GM23338 (cell line): Measurements from ENCODE around the gene VPREB3. TPM values are rescaled to one million over a fixed set of nuclear protein-coding genes. Genes with fewer than 3 reads are reported as not detected.

Experiments used
- ATAC-seq: fragments of 200-7000 bp; cut with Tn5 transposase; 3 replicates; pipeline ENCODE4 v1.9.1; 2020
- DNase-seq: peaks from one replicate; pipeline ENCODE4 v3.0.0-alpha.2; 2015; ENCODE audit warnings: low spot score
- H2AFZ ChIP-seq: fragments of 200-600 bp; sonication (generic); 2 replicates; pipeline ENCODE4 v1.8.0; 2016; ENCODE audit warnings: antibody characterized with exemption, mild to moderate bottlenecking, moderate library complexity
- H3F3A ChIP-seq: fragments of 200-600 bp; sonication (generic); replicated peaks from 2 replicates; pipeline ENCODE4 v1.8.0; 2017; ENCODE audit warnings: antibody characterized with exemption, mixed run types, low read depth
- H3K27ac ChIP-seq: fragments of 200-600 bp; sonication (generic); 2 replicates; pipeline ENCODE4 v1.6.1; 2016; ENCODE audit warnings: low read depth
- H3K27me3 ChIP-seq: fragments of 200-600 bp; sonication (generic); 2 replicates; pipeline ENCODE4 v1.8.0; 2016; ENCODE audit warnings: mild to moderate bottlenecking, mixed run types, moderate library complexity; ENCODE audit not compliant: insufficient read depth
- H3K36me3 ChIP-seq: fragments of 200-600 bp; sonication (generic); 2 replicates; pipeline ENCODE4 v1.8.0; 2016; ENCODE audit warnings: mild to moderate bottlenecking; ENCODE audit not compliant: insufficient read depth
- H3K4me1 ChIP-seq: fragments of 200-600 bp; sonication (generic); 2 replicates; pipeline ENCODE4 v1.8.0; 2016; ENCODE audit warnings: mild to moderate bottlenecking, moderate library complexity; ENCODE audit not compliant: insufficient read depth
- H3K4me2 ChIP-seq: fragments of 200-600 bp; sonication (generic); 2 replicates; pipeline ENCODE4 v1.7.1; 2017; ENCODE audit warnings: mixed run types
- H3K4me3 ChIP-seq: fragments of 200-600 bp; sonication (generic); 2 replicates; pipeline ENCODE4 v1.6.1; 2016; ENCODE audit warnings: mixed run types
- H3K79me2 ChIP-seq: fragments of 200-600 bp; sonication (generic); replicated peaks from 2 replicates; pipeline ENCODE4 v1.8.0; 2017; ENCODE audit warnings: mild to moderate bottlenecking; ENCODE audit not compliant: insufficient read depth
- H3K9me2 ChIP-seq: fragments of 200-600 bp; sonication (generic); 2 replicates; pipeline ENCODE4 v1.8.0; 2017; ENCODE audit not compliant: insufficient read depth
- H4K20me1 ChIP-seq: fragments of 200-600 bp; sonication (generic); replicated peaks from 2 replicates; pipeline ENCODE4 v1.8.0; 2017; ENCODE audit warnings: mild to moderate bottlenecking; ENCODE audit not compliant: insufficient read depth
- H3K27ac Mint-ChIP-seq: 2 replicates; pipeline ENCODE4 v1.8.0; 2020; ENCODE audit warnings: inconsistent platforms, mild to moderate bottlenecking, moderate library complexity, mixed read lengths
- H3K27me3 Mint-ChIP-seq: 3 replicates; pipeline ENCODE4 v1.8.0; 2022; ENCODE audit warnings: low read depth, mild to moderate bottlenecking, moderate library complexity, mixed read lengths, inconsistent platforms; ENCODE audit not compliant: insufficient read depth, poor library complexity
- H3K36me3 Mint-ChIP-seq: 3 replicates; pipeline ENCODE4 v1.8.0; 2021; ENCODE audit warnings: low read depth, mild to moderate bottlenecking, inconsistent platforms, moderate library complexity, mixed read lengths
- H3K4me1 Mint-ChIP-seq: 3 replicates; pipeline ENCODE4 v1.8.0; 2020; ENCODE audit warnings: mild to moderate bottlenecking, inconsistent platforms, mixed read lengths
- H3K4me3 Mint-ChIP-seq: 3 replicates; pipeline ENCODE4 v1.8.0; 2021; ENCODE audit warnings: moderate library complexity, mild to moderate bottlenecking, inconsistent platforms, mixed read lengths
- H3K9me3 Mint-ChIP-seq: 3 replicates; pipeline ENCODE4 v1.8.0; 2020; ENCODE audit warnings: moderate library complexity, mild to moderate bottlenecking, inconsistent platforms, mixed read lengths
- CREB1 ChIP-seq: fragments of 250-450 bp; sonication (Bioruptor Pico); IDR thresholded peaks from 2 replicates; pipeline ENCODE4 v1.5.0; 2020; ENCODE audit warnings: low read depth, mild to moderate bottlenecking, moderate library complexity
- EZH2 ChIP-seq: fragments of 200-600 bp; sonication (generic); IDR thresholded peaks from one replicate; pipeline ENCODE4 v1.8.0; 2017; ENCODE audit warnings: antibody characterized with exemption, mild to moderate bottlenecking, low read depth; ENCODE audit not compliant: unreplicated experiment
- NANOG ChIP-seq: IDR thresholded peaks from 2 replicates; pipeline ENCODE4 v1.6.1; 2016; ENCODE audit warnings: antibody characterized with exemption, borderline replicate concordance
- POLR2AphosphoS5 ChIP-seq: IDR thresholded peaks from 2 replicates; pipeline ENCODE4 v1.6.1; 2016; ENCODE audit warnings: antibody characterized with exemption, low read depth
- STAT1 ChIP-seq: IDR thresholded peaks from one replicate; pipeline ENCODE4 v1.6.1; 2016; ENCODE audit warnings: antibody characterized with exemption; ENCODE audit not compliant: unreplicated experiment
- ZNF114 ChIP-seq: fragments of 250-450 bp; sonication (Bioruptor Pico); IDR thresholded peaks from 2 replicates; pipeline ENCODE4 v1.5.0; 2020; ENCODE audit warnings: mild to moderate bottlenecking, moderate library complexity
- ZNF331 ChIP-seq: fragments of 250-450 bp; sonication (Bioruptor Pico); IDR thresholded peaks from 2 replicates; pipeline ENCODE4 v1.5.0; 2020; ENCODE audit warnings: low read depth, mild to moderate bottlenecking, moderate library complexity
- polyA plus RNA-seq: library from polyadenylated mRNA; unstranded; fragments of >200 nt; fragmentation: Nextera tagmentation; extraction: Ambion mirVana; gene quantifications from 2 replicates; pipeline ENCODE4 v1.2.1, GENCODE V29; 2016
- total RNA-seq: library from RNA; depleted of rRNA; stranded (reverse); fragments of >200 nt; shearing (Covaris generic); gene quantifications from 2 replicates; pipeline ENCODE4 v1.2.3, GENCODE V29; 2014
- TF ChIP-seq, protein P1 (sequence below): IDR thresholded peaks from 2 replicates; pipeline ENCODE4 v1.6.1; 2016; ENCODE audit warnings: antibody characterized with exemption
- TF ChIP-seq, protein P2 (sequence below): IDR thresholded peaks from one replicate; pipeline ENCODE4 v1.6.1; 2018; ENCODE audit warnings: antibody characterized with exemption; ENCODE audit not compliant: unreplicated experiment
- TF ChIP-seq, protein P3 (sequence below): fragments of 250-450 bp; sonication (Bioruptor Pico); IDR thresholded peaks from 2 replicates; pipeline ENCODE4 v1.5.0; 2020; ENCODE audit warnings: mild to moderate bottlenecking, moderate library complexity

VPREB3 gene
- total and polyA plus RNA-seq, 2 experiments from 2014 or later, result 1.1 TPM; not detected in 1

DNA sequence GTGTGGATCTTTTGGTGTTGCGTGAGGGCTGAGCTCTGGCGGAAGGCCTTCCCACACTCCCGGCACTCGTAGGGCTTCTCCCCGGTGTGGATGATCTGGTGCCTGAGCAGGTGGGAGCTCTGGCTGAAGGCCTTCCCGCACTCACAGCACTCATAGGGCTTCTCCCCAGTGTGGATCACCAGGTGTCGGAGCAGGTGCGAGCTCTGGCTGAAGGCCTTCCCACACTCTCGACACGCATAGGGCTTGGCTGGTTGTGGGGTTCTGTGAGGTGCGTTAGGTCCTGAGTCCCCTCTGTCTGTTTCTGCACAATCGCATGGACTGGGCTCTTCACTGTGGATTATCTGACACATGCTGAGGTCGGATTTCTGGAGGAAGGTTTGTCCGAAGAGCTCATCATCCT lies 9.7 kb downstream of the VPREB3 start:
- H3K4me3 ChIP-seq, result no peak overlapping the region
- H3K79me2 ChIP-seq, result no peaks in the 10 kb centered on the region; the same call in 1 of the 2 replicates
- H3K4me1 Mint-ChIP-seq, result peaks cover 2% of the 10 kb centered on the region
- no peak for TF ChIP-seq ZNF114
- no peak for TF ChIP-seq POLR2AphosphoS5
- no peak for TF ChIP-seq ZNF331 (CRISPR knock-in tag)
- ATAC-seq, result no peak
- H4K20me1 ChIP-seq, result no peaks in the 10 kb centered on the region
- H3F3A ChIP-seq, result no peaks in the 10 kb centered on the region
- no peak overlapping the region for H2AFZ ChIP-seq
- no peaks in the 10 kb centered on the region; the same call in 2 of the 3 replicates for H3K9me3 Mint-ChIP-seq
- peaks cover 20% of the 10 kb centered on the region for H3K36me3 Mint-ChIP-seq
- peaks cover 1% of the 10 kb centered on the region for H3K4me1 ChIP-seq
- H3K9me2 ChIP-seq, result no peaks in the 10 kb centered on the region
- H3K4me3 Mint-ChIP-seq, result no peak overlapping the region
- no peaks in the 10 kb centered on the region for H3K27me3 ChIP-seq
- H3K27ac ChIP-seq, result no peak overlapping the region
- H3K27me3 Mint-ChIP-seq, result peaks cover 7% of the 10 kb centered on the region
- no peak overlapping the region for H3K4me2 ChIP-seq
- H3K27ac Mint-ChIP-seq, result no peak overlapping the region
- H3K36me3 ChIP-seq, result no peaks in the 10 kb centered on the region
- DNase-seq, result no peak

DNA sequence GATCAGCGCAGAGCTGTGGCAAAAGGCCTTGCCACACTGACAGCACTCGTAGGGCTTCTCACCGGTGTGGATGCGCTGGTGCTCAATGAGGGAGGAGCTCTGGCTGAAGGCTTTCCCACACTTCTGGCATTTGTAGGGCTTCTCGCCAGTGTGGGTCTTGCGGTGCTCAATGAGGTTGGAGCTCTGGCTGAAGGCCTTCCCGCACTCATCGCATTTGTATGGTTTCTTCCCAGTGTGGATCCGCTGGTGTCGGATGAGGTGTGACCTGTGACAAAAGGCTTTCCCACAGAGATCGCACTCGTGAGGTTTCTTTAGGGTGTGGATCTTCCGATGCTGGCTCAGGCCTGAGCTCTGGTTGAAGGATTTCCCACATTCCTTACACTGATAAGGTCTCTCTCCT lies 10.2 kb downstream of the VPREB3 start:
- no peak for ATAC-seq
- Mint-ChIP-seq H3K4me1 (peaks cover 2% of the 10 kb centered on the region; the same call in 1 of the 3 replicates), H3K36me3 (peaks cover 20% of the 10 kb centered on the region)

More for the DNA sequence above, 10.2 kb downstream of the VPREB3 start:
- Histone ChIP-seq H3K79me2 (no peaks in the 10 kb centered on the region; the same call in 1 of the 2 replicates), H3K4me2 (no peak overlapping the region), H3K4me1 (no peaks in the 10 kb centered on the region), H3K4me3 (no peak overlapping the region), H3K27me3 (no peaks in the 10 kb centered on the region), H4K20me1 (no peaks in the 10 kb centered on the region), H3K27ac (no peak overlapping the region), H2AFZ (no peak overlapping the region), H3K9me2 (no peaks in the 10 kb centered on the region), H3K36me3 (no peaks in the 10 kb centered on the region), H3F3A (no peaks in the 10 kb centered on the region)
- H3K4me3 Mint-ChIP-seq, result no peak overlapping the region
- no peak for DNase-seq
- no peaks in the 10 kb centered on the region; the same call in 2 of the 3 replicates for H3K9me3 Mint-ChIP-seq
- no peak for TF ChIP-seq CREB1 (CRISPR knock-in tag)
- TF ChIP-seq ZNF331 (CRISPR knock-in tag), result no peak
- TF ChIP-seq NANOG, result no peak
- TF ChIP-seq, protein P1, sequence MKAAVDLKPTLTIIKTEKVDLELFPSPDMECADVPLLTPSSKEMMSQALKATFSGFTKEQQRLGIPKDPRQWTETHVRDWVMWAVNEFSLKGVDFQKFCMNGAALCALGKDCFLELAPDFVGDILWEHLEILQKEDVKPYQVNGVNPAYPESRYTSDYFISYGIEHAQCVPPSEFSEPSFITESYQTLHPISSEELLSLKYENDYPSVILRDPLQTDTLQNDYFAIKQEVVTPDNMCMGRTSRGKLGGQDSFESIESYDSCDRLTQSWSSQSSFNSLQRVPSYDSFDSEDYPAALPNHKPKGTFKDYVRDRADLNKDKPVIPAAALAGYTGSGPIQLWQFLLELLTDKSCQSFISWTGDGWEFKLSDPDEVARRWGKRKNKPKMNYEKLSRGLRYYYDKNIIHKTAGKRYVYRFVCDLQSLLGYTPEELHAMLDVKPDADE, result no peak
- no peak for TF ChIP-seq ZNF114
- TF ChIP-seq, protein P2, sequence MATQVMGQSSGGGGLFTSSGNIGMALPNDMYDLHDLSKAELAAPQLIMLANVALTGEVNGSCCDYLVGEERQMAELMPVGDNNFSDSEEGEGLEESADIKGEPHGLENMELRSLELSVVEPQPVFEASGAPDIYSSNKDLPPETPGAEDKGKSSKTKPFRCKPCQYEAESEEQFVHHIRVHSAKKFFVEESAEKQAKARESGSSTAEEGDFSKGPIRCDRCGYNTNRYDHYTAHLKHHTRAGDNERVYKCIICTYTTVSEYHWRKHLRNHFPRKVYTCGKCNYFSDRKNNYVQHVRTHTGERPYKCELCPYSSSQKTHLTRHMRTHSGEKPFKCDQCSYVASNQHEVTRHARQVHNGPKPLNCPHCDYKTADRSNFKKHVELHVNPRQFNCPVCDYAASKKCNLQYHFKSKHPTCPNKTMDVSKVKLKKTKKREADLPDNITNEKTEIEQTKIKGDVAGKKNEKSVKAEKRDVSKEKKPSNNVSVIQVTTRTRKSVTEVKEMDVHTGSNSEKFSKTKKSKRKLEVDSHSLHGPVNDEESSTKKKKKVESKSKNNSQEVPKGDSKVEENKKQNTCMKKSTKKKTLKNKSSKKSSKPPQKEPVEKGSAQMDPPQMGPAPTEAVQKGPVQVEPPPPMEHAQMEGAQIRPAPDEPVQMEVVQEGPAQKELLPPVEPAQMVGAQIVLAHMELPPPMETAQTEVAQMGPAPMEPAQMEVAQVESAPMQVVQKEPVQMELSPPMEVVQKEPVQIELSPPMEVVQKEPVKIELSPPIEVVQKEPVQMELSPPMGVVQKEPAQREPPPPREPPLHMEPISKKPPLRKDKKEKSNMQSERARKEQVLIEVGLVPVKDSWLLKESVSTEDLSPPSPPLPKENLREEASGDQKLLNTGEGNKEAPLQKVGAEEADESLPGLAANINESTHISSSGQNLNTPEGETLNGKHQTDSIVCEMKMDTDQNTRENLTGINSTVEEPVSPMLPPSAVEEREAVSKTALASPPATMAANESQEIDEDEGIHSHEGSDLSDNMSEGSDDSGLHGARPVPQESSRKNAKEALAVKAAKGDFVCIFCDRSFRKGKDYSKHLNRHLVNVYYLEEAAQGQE, result no peak
- no peak for TF ChIP-seq STAT1
- TF ChIP-seq POLR2AphosphoS5, result no peak
- no peak for TF ChIP-seq EZH2
- TF ChIP-seq, protein P3, sequence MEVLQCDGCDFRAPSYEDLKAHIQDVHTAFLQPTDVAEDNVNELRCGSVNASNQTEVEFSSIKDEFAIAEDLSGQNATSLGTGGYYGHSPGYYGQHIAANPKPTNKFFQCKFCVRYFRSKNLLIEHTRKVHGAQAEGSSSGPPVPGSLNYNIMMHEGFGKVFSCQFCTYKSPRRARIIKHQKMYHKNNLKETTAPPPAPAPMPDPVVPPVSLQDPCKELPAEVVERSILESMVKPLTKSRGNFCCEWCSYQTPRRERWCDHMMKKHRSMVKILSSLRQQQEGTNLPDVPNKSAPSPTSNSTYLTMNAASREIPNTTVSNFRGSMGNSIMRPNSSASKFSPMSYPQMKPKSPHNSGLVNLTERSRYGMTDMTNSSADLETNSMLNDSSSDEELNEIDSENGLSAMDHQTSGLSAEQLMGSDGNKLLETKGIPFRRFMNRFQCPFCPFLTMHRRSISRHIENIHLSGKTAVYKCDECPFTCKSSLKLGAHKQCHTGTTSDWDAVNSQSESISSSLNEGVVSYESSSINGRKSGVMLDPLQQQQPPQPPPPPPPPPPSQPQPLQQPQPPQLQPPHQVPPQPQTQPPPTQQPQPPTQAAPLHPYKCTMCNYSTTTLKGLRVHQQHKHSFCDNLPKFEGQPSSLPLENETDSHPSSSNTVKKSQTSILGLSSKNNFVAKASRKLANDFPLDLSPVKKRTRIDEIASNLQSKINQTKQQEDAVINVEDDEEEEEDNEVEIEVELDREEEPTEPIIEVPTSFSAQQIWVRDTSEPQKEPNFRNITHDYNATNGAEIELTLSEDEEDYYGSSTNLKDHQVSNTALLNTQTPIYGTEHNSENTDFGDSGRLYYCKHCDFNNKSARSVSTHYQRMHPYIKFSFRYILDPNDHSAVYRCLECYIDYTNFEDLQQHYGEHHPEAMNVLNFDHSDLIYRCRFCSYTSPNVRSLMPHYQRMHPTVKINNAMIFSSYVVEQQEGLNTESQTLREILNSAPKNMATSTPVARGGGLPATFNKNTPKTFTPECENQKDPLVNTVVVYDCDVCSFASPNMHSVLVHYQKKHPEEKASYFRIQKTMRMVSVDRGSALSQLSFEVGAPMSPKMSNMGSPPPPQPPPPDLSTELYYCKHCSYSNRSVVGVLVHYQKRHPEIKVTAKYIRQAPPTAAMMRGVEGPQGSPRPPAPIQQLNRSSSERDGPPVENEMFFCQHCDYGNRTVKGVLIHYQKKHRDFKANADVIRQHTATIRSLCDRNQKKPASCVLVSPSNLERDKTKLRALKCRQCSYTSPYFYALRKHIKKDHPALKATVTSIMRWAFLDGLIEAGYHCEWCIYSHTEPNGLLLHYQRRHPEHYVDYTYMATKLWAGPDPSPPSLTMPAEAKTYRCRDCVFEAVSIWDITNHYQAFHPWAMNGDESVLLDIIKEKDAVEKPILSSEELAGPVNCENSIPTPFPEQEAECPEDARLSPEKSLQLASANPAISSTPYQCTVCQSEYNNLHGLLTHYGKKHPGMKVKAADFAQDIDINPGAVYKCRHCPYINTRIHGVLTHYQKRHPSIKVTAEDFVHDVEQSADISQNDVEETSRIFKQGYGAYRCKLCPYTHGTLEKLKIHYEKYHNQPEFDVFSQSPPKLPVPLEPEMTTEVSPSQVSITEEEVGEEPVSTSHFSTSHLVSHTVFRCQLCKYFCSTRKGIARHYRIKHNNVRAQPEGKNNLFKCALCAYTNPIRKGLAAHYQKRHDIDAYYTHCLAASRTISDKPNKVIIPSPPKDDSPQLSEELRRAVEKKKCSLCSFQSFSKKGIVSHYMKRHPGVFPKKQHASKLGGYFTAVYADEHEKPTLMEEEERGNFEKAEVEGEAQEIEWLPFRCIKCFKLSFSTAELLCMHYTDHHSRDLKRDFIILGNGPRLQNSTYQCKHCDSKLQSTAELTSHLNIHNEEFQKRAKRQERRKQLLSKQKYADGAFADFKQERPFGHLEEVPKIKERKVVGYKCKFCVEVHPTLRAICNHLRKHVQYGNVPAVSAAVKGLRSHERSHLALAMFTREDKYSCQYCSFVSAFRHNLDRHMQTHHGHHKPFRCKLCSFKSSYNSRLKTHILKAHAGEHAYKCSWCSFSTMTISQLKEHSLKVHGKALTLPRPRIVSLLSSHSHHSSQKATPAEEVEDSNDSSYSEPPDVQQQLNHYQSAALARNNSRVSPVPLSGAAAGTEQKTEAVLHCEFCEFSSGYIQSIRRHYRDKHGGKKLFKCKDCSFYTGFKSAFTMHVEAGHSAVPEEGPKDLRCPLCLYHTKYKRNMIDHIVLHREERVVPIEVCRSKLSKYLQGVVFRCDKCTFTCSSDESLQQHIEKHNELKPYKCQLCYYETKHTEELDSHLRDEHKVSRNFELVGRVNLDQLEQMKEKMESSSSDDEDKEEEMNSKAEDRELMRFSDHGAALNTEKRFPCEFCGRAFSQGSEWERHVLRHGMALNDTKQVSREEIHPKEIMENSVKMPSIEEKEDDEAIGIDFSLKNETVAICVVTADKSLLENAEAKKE (CRISPR knock-in tag), result no peak
- H3K27ac Mint-ChIP-seq, result no peak overlapping the region
- peaks cover 8% of the 10 kb centered on the region for H3K27me3 Mint-ChIP-seq
